Panc1 (cell line): ENCODE data around the gene MTM1.

Experiments used
- CTCF ChIP-seq: fragments of 450-650 bp; IDR thresholded peaks from 2 replicates; pipeline ENCODE4 v1.5.1; 2017; ENCODE audit warnings: mild to moderate bottlenecking
- POLR2AphosphoS5 ChIP-seq: IDR thresholded peaks from 2 replicates; pipeline ENCODE4 v1.6.1; 2012; ENCODE audit warnings: mild to moderate bottlenecking, low read depth, low read length, moderate library complexity
- REST ChIP-seq, 2 experiments: IDR thresholded peaks; 2 replicates each; pipeline ENCODE4 v1.6.1; 2011 to 2012; ENCODE audit warnings: low read depth in 2 of 2, control low read depth in 1 of 2, low read length in 1 of 2, mild to moderate bottlenecking in 1 of 2, moderate library complexity in 1 of 2; ENCODE audit not compliant: insufficient read depth in 1 of 2
- TCF7L2 ChIP-seq: IDR thresholded peaks from 2 replicates; pipeline ENCODE4 v1.6.1; 2011; ENCODE audit warnings: mild to moderate bottlenecking, low read depth, low read length, inconsistent platforms

GRCh38 chrX:150690126-150690525 lies 121.7 kb downstream of the MTM1 start:
- TF ChIP-seq CTCF (no peak), REST (IDR thresholded peaks at IDR 0.05; ENCODE audit: insufficient read depth in 1 of 2, low read depth in 2 of 2, low read length in 1 of 2) (no peak), POLR2AphosphoS5 (no peak), TCF7L2 (no peak)
